ENCODE measurements around the gene ZNF718. TPM values are rescaled to one million over a fixed set of nuclear protein-coding genes. Genes with fewer than 3 reads are reported as not detected.

ZNF718 gene
- 6.1 and 6.6 TPM in 2 replicates for total RNA-seq

DNA sequence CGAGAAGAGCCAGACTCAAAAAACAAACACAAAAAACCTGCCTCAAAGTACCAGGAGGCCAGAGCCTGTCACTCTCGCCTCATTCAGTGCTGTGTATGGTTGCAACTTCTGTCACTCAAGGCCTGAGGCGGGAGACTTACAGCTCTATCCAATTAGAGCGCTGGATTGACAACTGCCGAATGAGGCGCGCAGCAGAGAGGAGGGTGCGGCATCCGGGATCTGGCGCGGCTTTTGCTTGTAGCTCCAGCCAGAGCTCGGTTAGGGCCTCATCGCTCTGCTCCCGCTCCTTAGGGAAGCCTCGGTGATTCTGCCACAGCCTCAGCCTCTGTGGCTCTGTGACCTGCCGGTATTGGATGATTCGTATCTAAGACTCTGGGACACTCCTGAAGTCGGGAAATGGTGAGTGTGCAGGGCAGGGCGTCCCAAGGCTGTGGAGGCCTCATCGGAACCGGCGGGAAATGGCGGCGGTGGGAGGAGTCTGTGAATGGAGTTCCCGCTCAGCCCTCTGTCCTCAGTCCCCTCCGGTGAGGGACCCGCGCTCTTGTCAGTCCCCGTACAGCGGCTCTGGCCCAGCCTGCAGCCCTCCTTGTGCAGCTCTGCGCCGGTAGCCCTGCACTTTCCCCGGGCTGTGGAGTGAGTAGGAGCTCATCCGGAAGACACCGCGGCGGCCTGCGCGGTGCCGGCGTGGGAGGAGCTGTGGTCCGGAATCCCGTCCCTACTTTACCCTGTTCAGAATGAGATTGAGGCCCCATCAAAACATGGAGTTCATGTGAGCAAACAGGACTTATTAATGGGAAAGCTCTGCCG lies at the start of gene ZNF718:
Gene ZNF718, plus strand, starts transcription at position 227 of the 807 bp plus-strand sequence. Its CDS starts 170 bp downstream, at position 397.

Other genes starting within 250 kb of the ZNF718 start
- gene ZNF595, start 71.2 kb upstream of the ZNF718 start, total RNA-seq: 12.7 and 13.2 TPM in 2 replicates
- 0.37 and 0.59 TPM in 2 replicates for gene ZNF732, start 181.0 kb downstream of the ZNF718 start, total RNA-seq
- 13.2 and 15.6 TPM in 2 replicates for gene ZNF141, start 213.3 kb downstream of the ZNF718 start, total RNA-seq